ENCODE data around the gene GALP. TPM values are rescaled to one million over a fixed set of nuclear protein-coding genes. Genes with fewer than 3 reads are reported as not detected.
"Not testable (repeated sequence)": the region's sequence is repeated elsewhere in the genome, so short reads cannot be mapped to it uniquely, and the experiment has no call there.

Gene GALP
- total RNA-seq, 1 donor from 2014 or later: not detected

- Histone ChIP-seq H3K27me3 (ENCODE audit: control insufficient read depth, insufficient read depth, low read length) (no peaks in the 10 kb centered on the region), H3K4me3 (ENCODE audit: low read depth, low read length) (no peak overlapping the region), H3K36me3 (ENCODE audit: control insufficient read depth, insufficient read depth, low read length) (no peaks in the 10 kb centered on the region)
- FAIRE-seq: no peak
- DNase-seq (ENCODE audit: low read depth): no peak
- TF ChIP-seq CTCF (IDR thresholded peaks at IDR 0.05; ENCODE audit: insufficient read depth, low read length, severe bottlenecking): no peak
These were observed 12.7 kb upstream of the GALP start for GRCh38 chr19:56163097-56163496.

- FAIRE-seq (no peak), DNase-seq (ENCODE audit: low read depth) (peak; percentile 7)
- H3K4me3 ChIP-seq (ENCODE audit: low read depth, low read length): no peak overlapping the region
- no peaks in the 10 kb centered on the region for H3K27me3 ChIP-seq (ENCODE audit: control insufficient read depth, insufficient read depth, low read length)
- no peak for TF ChIP-seq CTCF (IDR thresholded peaks at IDR 0.05; ENCODE audit: insufficient read depth, low read length, severe bottlenecking)
- no peaks in the 10 kb centered on the region for H3K36me3 ChIP-seq (ENCODE audit: control insufficient read depth, insufficient read depth, low read length)
These were observed 8.7 kb upstream of the GALP start for GRCh38 chr19:56167064-56167578.

- no peak for TF ChIP-seq CTCF (IDR thresholded peaks at IDR 0.05; ENCODE audit: insufficient read depth, low read length, severe bottlenecking)
- H3K36me3 ChIP-seq (ENCODE audit: control insufficient read depth, insufficient read depth, low read length): no peaks in the 10 kb centered on the region
- no peaks in the 10 kb centered on the region for H3K27me3 ChIP-seq (ENCODE audit: control insufficient read depth, insufficient read depth, low read length)
- DNase-seq (ENCODE audit: low read depth) (peak; percentile 97), FAIRE-seq (peak; percentile 83)
- no peak overlapping the region for H3K4me3 ChIP-seq (ENCODE audit: low read depth, low read length)
These were observed 5.5 kb upstream of the GALP start for GRCh38 chr19:56170261-56170660.

- Histone ChIP-seq H3K36me3 (ENCODE audit: control insufficient read depth, insufficient read depth, low read length) (no peaks in the 10 kb centered on the region), H3K4me3 (ENCODE audit: low read depth, low read length) (no peak overlapping the region), H3K27me3 (ENCODE audit: control insufficient read depth, insufficient read depth, low read length) (no peaks in the 10 kb centered on the region)
- DNase-seq (ENCODE audit: low read depth) (no peak), FAIRE-seq (no peak)
- no peak for TF ChIP-seq CTCF (IDR thresholded peaks at IDR 0.05; ENCODE audit: insufficient read depth, low read length, severe bottlenecking)
These were observed 1.7 kb upstream of the GALP start for GRCh38 chr19:56174086-56174485.

GRCh38 chr19:56174550-56174949, 1.3 kb upstream of the GALP start:
- no peak for FAIRE-seq

GRCh38 chr19:56176310-56176709, 502 bp downstream of the GALP start:
- H3K4me3 ChIP-seq (ENCODE audit: low read depth, low read length); DNase-seq (ENCODE audit: low read depth); H3K36me3 ChIP-seq (ENCODE audit: control insufficient read depth, insufficient read depth, low read length); FAIRE-seq; H3K27me3 ChIP-seq (ENCODE audit: control insufficient read depth, insufficient read depth, low read length): not testable (repeated sequence)

More at GRCh38 chr19:56174550-56174949, 1.3 kb upstream of the GALP start:
- no peak for TF ChIP-seq CTCF (IDR thresholded peaks at IDR 0.05; ENCODE audit: insufficient read depth, low read length, severe bottlenecking)
- H3K27me3 ChIP-seq (ENCODE audit: control insufficient read depth, insufficient read depth, low read length): no peaks in the 10 kb centered on the region
- DNase-seq (ENCODE audit: low read depth): no peak
- H3K4me3 ChIP-seq (ENCODE audit: low read depth, low read length): no peak overlapping the region
- H3K36me3 ChIP-seq (ENCODE audit: control insufficient read depth, insufficient read depth, low read length): no peaks in the 10 kb centered on the region

Measured in bronchial epithelial cell (primary cell).